Gastroesophageal sphincter (tissue), 3 donors: ENCODE measurements around the gene SNRNP70.
"Not testable (repeated sequence)": the region's sequence is repeated elsewhere in the genome, so short reads cannot be mapped to it uniquely, and the experiment has no call there.

Experiments
- POLR2A ChIP-seq, 2 donors: fragments of 450-650 bp; IDR thresholded peaks; one replicate each; pipeline ENCODE4 v1.6.1; 2017; ENCODE audit warnings: antibody characterized with exemption in 2 of 2, mild to moderate bottlenecking in 2 of 2, moderate library complexity in 1 of 2
- TF ChIP-seq, protein P1 (sequence below), 4 experiments: fragments of 200-600 bp in 2 of 4; fragments of 450-650 bp in 2 of 4; sonication (generic) in 1 of 4; IDR thresholded peaks; one replicate each; pipeline ENCODE4 v1.5.1; 2017 to 2019; ENCODE audit warnings: antibody characterized with exemption in 4 of 4, mild to moderate bottlenecking in 2 of 4, moderate library complexity in 2 of 4

DNA sequence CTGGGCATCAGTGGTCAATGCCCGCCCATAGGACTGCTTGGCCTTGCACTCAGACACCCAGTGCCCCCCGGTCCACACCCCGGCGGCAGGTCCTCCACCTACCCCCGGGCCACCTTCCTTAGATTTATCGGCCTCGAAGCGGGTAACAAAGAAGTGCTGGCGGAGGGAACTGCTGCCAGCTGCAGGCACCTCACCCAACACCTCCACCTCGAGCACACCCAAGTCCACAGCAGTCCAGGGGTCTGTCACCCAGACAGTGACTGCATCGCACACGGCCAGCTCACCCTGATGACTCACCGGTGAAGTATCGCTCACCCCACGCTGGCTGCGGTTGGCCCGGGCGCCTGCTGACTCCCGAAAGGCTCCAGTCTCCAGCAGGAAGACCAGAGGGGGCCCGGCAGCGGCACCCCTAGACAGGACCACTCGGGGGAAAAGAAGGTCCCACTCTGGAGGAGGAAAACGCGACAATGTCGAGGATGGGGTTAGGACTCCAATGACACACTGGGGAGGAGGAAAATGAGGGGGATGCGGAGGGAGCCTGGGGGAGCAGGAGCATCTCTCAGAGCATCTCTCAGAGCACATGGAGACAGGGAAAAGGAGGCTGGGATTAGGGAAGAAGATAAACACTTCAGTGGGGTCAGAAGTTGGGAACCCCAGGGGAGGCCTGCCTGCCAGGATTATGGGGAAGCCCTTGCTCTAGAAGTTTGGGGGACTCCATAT, 46.5 kb upstream of the SNRNP70 start:
- TF ChIP-seq, protein P1, sequence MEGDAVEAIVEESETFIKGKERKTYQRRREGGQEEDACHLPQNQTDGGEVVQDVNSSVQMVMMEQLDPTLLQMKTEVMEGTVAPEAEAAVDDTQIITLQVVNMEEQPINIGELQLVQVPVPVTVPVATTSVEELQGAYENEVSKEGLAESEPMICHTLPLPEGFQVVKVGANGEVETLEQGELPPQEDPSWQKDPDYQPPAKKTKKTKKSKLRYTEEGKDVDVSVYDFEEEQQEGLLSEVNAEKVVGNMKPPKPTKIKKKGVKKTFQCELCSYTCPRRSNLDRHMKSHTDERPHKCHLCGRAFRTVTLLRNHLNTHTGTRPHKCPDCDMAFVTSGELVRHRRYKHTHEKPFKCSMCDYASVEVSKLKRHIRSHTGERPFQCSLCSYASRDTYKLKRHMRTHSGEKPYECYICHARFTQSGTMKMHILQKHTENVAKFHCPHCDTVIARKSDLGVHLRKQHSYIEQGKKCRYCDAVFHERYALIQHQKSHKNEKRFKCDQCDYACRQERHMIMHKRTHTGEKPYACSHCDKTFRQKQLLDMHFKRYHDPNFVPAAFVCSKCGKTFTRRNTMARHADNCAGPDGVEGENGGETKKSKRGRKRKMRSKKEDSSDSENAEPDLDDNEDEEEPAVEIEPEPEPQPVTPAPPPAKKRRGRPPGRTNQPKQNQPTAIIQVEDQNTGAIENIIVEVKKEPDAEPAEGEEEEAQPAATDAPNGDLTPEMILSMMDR (IDR thresholded peaks at IDR 0.05), result not testable (repeated sequence)
- not testable (repeated sequence) for TF ChIP-seq POLR2A (IDR thresholded peaks at IDR 0.05)
